Neutrophil (primary cell): ENCODE results near the gene DUOXA2.

Experiments used
- H3K27ac ChIP-seq: fragments of 200-600 bp; sonication (generic); 2 replicates; pipeline ENCODE4 v1.5.1; 2016; ENCODE audit warnings: mild to moderate bottlenecking, moderate library complexity
- H3K27me3 ChIP-seq: fragments of 200-600 bp; sonication (generic); 2 replicates; pipeline ENCODE4 v1.6.0; 2016; ENCODE audit warnings: mild to moderate bottlenecking
- H3K36me3 ChIP-seq: fragments of 200-600 bp; sonication (generic); 2 replicates; pipeline ENCODE4 v1.5.1; 2017
- H3K4me1 ChIP-seq, 2 experiments: fragments of 200-600 bp in 1 of 2; sonication (generic) in 1 of 2; 1 replicate in 1 of 2; 2 replicates in 1 of 2; pipeline versions ENCODE4 v1.5.1 to v1.6.1; 2013 to 2016; ENCODE audit warnings: low read depth in 1 of 2, low read length in 1 of 2, mild to moderate bottlenecking in 1 of 2, moderate library complexity in 1 of 2; ENCODE audit not compliant: control insufficient read depth in 1 of 2, insufficient read depth in 1 of 2
- H3K4me3 ChIP-seq, 2 experiments: fragments of 200-600 bp in 1 of 2; sonication (generic) in 1 of 2; 1 replicate in 1 of 2; 2 replicates in 1 of 2; pipeline ENCODE4 v1.5.1; 2013 to 2016; ENCODE audit warnings: low read depth in 1 of 2, low read length in 1 of 2, mild to moderate bottlenecking in 1 of 2, moderate library complexity in 1 of 2
- H3K9me3 ChIP-seq: fragments of 200-600 bp; sonication (generic); 2 replicates; pipeline ENCODE4 v1.5.1; 2016
- TF ChIP-seq, protein P1 (sequence below): fragments of 200-600 bp; sonication (generic); IDR thresholded peaks from 2 replicates; pipeline ENCODE4 v1.5.1; 2016; ENCODE audit warnings: antibody characterized with exemption

DUOXA2 gene

DNA sequence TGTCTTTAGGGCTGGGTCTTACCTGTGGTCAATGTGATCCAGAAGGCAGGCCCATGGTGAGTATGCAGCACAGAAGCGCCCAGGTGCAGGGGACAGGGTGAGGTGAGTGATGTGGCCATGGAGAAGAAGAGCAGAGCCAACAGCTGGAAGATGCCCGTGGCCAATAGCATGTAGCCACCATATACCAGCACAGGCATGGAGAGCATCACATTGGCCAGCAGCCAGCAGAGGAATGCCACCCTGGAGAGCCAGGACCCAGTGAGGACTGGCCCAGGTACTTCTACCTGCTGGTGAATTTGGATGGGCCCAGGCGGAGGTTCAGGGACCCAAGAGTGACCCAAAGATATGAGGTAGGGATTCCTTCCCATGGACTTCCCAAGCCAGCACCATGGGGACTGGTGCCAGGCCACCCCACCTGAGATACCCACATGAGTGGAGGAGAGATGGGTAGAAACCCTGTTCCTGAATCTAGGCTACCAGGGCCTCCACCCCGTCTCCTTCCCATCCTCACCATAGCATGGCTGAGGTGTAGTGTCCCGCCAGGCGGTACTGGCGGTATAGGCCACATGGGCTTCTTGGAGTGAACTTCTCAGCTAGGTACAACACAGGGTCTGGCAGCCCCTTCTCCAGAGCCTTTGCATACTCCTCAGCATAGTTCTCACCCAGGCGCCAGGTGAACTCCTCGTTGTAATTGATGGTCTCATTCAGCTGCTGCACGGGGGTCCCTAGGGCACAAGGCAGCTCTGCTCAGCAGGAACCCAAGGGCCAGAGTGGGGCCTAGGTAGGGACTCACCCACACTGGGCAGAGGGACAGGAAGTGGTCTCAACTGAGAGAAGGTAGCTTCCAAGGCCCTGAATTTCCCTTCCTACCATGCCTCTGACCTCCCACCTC is 6.2 kb downstream of the DUOXA2 start:
- no peak overlapping the region for H3K4me3 ChIP-seq
- H3K9me3 ChIP-seq = no peaks in the 10 kb centered on the region
- TF ChIP-seq, protein P1, sequence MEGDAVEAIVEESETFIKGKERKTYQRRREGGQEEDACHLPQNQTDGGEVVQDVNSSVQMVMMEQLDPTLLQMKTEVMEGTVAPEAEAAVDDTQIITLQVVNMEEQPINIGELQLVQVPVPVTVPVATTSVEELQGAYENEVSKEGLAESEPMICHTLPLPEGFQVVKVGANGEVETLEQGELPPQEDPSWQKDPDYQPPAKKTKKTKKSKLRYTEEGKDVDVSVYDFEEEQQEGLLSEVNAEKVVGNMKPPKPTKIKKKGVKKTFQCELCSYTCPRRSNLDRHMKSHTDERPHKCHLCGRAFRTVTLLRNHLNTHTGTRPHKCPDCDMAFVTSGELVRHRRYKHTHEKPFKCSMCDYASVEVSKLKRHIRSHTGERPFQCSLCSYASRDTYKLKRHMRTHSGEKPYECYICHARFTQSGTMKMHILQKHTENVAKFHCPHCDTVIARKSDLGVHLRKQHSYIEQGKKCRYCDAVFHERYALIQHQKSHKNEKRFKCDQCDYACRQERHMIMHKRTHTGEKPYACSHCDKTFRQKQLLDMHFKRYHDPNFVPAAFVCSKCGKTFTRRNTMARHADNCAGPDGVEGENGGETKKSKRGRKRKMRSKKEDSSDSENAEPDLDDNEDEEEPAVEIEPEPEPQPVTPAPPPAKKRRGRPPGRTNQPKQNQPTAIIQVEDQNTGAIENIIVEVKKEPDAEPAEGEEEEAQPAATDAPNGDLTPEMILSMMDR = no peak
- no peak overlapping the region for H3K27ac ChIP-seq
- peaks cover 96% of the 10 kb centered on the region for H3K27me3 ChIP-seq
- H3K4me1 ChIP-seq = peaks cover 11 to 20% of the 10 kb centered on the region in 2 experiments
- no peaks in the 10 kb centered on the region for H3K36me3 ChIP-seq

DNA sequence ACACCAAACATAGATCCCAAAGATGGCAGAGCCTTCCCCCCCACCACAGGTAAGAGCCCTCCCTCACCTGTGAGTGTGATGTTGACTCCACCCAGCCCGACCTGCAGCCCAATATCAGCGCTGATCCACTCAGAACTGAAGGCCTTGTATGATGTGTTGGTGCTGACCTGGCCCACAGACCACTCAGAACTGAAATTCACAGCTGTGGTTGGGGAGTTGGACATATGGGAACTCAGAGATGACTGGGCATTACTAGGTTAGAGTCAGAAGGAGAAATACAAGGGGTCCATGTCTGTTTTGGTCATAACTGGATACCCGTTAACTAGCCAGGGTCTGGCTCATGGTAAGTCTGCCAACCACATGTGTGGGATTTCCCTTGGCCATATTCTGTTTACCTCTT is 6.9 kb downstream of the DUOXA2 start:
- H3K36me3 ChIP-seq = no peaks in the 10 kb centered on the region
- peaks cover 11 to 20% of the 10 kb centered on the region in 2 experiments for H3K4me1 ChIP-seq
- no peaks in the 10 kb centered on the region for H3K9me3 ChIP-seq
- H3K27ac ChIP-seq = no peak overlapping the region
- TF ChIP-seq, protein P1 = no peak
- H3K4me3 ChIP-seq = no peak overlapping the region
- H3K27me3 ChIP-seq = peaks cover 96% of the 10 kb centered on the region

DNA sequence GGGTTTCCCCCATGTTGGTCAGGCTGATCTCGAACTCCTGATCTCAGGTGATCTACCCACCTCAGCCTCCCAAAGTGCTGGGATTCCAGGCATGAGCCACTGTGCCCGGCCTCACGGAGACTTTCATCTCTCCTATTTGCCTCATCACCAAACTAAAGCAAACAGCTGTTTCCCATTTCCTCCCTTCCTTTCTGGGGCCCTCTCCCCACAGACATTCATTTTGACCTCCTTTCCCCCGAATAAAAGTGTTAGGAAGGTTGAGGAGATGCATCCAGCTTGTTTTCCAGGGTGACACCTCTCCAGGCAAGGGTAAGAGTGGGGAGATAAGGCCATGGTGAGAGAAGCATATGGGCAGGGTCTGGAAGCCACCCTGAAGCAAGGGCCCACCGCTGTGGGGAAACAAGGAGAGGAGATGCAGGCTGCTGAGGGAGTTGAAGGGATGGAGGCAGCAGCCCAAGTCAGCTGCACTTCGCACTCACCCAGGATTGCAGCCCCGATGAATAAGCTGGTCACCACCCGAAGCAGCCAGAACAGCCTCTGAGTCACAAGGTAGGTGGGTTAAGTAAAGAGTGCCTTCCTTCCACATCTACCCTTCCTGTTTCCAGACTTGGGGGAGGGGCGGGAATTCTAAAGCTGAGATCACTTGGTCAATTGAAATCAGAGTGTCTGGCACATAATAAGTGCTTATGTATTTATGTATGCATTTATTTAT is 7.7 kb downstream of the DUOXA2 start:
- H3K9me3 ChIP-seq = no peaks in the 10 kb centered on the region
- TF ChIP-seq, protein P1 = no peak
- H3K4me1 ChIP-seq = peaks cover 8 to 13% of the 10 kb centered on the region in 2 experiments
- H3K36me3 ChIP-seq = no peaks in the 10 kb centered on the region
- H3K4me3 ChIP-seq = no peak overlapping the region
- no peak overlapping the region for H3K27ac ChIP-seq
- H3K27me3 ChIP-seq = peaks cover 96% of the 10 kb centered on the region

DNA sequence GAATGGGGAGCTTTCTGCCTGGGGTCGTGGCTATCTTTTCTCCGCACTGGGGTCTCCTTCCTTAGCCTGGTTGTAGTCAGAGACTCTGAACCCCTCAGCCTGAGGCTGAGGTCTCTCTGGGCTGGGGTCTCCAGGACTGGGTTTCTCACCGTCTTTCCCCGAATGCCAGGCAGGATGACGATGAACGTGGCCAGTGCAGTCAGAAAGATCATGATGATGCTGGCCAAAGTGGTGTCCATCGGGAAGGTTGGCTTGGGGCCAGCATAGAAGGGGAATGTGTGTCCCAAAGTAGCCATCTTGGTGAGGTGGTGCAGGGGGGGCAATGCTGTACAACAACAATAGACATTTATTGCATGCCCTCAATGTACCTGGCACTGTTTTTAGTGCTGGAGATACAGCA is 8.6 kb downstream of the DUOXA2 start:
- TF ChIP-seq, protein P1 = no peak
- Histone ChIP-seq H3K4me3 (no peak overlapping the region), H3K9me3 (no peaks in the 10 kb centered on the region), H3K27me3 (peaks cover 96% of the 10 kb centered on the region), H3K4me1 (peaks cover 3 to 6% of the 10 kb centered on the region in 2 experiments), H3K36me3 (no peaks in the 10 kb centered on the region), H3K27ac (no peak overlapping the region)

DNA sequence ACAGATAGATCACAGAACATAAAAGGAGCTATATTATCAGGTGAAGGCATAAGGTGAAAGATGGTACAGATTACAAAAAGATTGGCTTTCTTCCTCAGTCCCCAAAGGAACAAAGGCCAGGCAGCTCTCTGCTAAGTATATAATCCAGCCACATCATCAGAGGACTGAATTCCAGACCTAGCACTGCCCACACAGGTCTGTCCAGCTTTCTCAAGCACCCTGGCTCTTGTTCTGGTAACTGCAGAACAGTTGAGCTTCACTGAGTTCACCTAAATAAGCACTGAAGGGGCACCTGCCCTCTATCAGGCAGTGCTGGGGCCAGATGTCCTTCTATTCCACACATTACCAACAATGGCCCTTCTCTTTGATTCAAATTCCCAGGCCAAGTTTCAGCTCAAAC is 9.3 kb downstream of the DUOXA2 start:
- TF ChIP-seq, protein P1 = no peak
- no peaks in the 10 kb centered on the region for H3K4me1 ChIP-seq
- no peaks in the 10 kb centered on the region for H3K36me3 ChIP-seq
- H3K27ac ChIP-seq = no peak overlapping the region
- peaks cover 96% of the 10 kb centered on the region for H3K27me3 ChIP-seq
- no peak overlapping the region for H3K4me3 ChIP-seq
- no peaks in the 10 kb centered on the region for H3K9me3 ChIP-seq
